Motor neuron (in vitro differentiated cells): ENCODE measurements around the gene CELSR2. TPM values are rescaled to one million over a fixed set of nuclear protein-coding genes. Genes with fewer than 3 reads are reported as not detected.

Experiments used
- ATAC-seq, 8 experiments: fragments of 200-7000 bp; cut with Tn5 transposase; replicated peaks in 6 of 8; 2 replicates each; pipeline ENCODE4 v1.8.0; 2021; ENCODE audit warnings: mild to moderate bottlenecking in 8 of 8, moderate library complexity in 8 of 8
- H3K27ac ChIP-seq, 2 donors: fragments of 250-450 bp; sonication (Bioruptor Pico); 2 replicates each; pipeline ENCODE4 v1.9.0; 2021; ENCODE audit warnings: antibody characterized with exemption in 2 of 2, mild to moderate bottlenecking in 2 of 2, moderate library complexity in 1 of 2
- H3K4me1 ChIP-seq, 2 donors: fragments of 250-450 bp; sonication (Bioruptor Pico); replicated peaks in 1 of 2; 2 replicates each; pipeline ENCODE4 v1.6.1; 2021; ENCODE audit warnings: antibody characterized with exemption in 2 of 2, mild to moderate bottlenecking in 2 of 2, moderate library complexity in 1 of 2
- H3K4me3 ChIP-seq, 5 donors: fragments of 250-450 bp; sonication (Bioruptor Pico); 2 replicates each; pipeline ENCODE4 v1.9.0; 2021; ENCODE audit warnings: antibody characterized with exemption in 5 of 5, mild to moderate bottlenecking in 5 of 5, moderate library complexity in 4 of 5
- WGBS, 10 experiments: fragments of 450-650 bp; shearing (Covaris generic); methylation state at CpG; one replicate each; pipeline ENCODE4 v1.0.0; 2022; 5-methylcytosine and 5-hydroxymethylcytosine counted together
- in situ Hi-C, 9 experiments: fragments of 400-800 bp; cut with MboI; loops; one replicate each; pipeline ENCODE4 v1.15.0; 2021; ENCODE audit warnings: low sequenced_read_pairs in 9 of 9, low pct_unique_long_range_greater_than_20kb in 2 of 9; ENCODE audit not compliant: unreplicated experiment in 9 of 9
- total RNA-seq, 8 experiments: library from RNA; unstranded; fragments of 300-600 nt; gene quantifications; 2 replicates each; pipeline versions ENCODE4 v1.2.3 to v1.2.4, GENCODE V29; 2022

CELSR2 gene
- total RNA-seq, 8 experiments from 2014 or later, result 1.1 to 90.9 (median 43.3) TPM

DNA sequence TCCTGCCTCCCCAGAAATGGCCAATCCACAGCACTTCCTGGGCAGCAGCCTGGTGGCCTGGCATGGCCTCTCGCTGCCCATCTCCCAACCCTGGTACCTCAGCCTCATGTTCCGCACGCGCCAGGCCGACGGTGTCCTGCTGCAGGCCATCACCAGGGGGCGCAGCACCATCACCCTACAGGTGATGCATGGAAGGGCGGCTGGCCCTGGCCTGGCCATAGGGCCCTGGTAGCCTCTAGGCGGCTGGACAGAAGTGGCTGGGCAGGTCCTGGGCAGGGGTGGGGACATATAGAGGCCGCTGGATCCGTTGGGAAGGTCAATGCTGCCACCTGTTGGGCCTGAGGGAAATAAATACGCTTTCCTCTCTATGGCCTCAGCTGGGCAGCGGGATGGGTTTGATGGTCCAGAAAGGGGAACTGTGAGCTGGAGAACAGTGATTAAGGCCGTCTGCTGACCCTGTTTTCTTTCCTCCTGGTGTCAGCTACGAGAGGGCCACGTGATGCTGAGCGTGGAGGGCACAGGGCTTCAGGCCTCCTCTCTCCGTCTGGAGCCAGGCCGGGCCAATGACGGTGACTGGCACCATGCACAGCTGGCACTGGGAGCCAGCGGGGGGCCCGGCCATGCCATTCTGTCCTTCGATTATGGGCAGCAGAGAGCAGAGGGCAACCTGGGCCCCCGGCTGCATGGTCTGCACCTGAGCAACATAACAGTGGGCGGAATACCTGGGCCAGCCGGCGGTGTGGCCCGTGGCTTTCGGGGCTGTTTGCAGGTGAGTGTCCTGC is 14.4 kb downstream of the CELSR2 start:
- peak; percentile 67 to 99 (median 83) for ATAC-seq
- 17 to 100% (median 54%) methylated on average over 1 to 8 of the region's 29 CpGs; no CpG with 5 or more reads in 5 of the 10 experiments for WGBS, 10 experiments
- Histone ChIP-seq H3K4me1 (peaks cover 22 to 26% of the 10 kb centered on the region in 2 donors), H3K27ac (peak overlapping the region in 1 of 2 donors; percentile 40), H3K4me3 (no peak overlapping the region)
- in situ Hi-C loops, result loop anchor here in 2 of 9 experiments (25.0 kb wide), 1 partner anchor 124 kb away; the partner anchor contains the start of gene SORT1 (in 2 of the 2)

DNA sequence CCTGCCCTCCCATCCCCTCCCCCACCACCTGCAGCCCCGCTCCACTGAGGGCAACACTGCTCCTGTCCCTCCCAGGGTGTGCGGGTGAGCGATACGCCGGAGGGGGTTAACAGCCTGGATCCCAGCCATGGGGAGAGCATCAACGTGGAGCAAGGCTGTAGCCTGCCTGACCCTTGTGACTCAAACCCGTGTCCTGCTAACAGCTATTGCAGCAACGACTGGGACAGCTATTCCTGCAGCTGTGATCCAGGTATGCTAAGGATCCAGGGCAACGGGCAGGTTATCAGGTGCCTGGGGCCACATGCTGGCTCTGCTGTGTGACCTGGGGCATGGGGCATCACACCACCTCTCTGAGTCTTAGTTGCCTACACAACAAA is 15.0 kb downstream of the CELSR2 start:
- peak overlapping the region in 1 of 2 donors; percentile 14 for H3K27ac ChIP-seq
- no peak for ATAC-seq
- in situ Hi-C loops, result loop anchor here in 2 of 9 experiments (25.0 kb wide), 1 partner anchor 123 kb away; the partner anchor contains the start of gene SORT1 (in 2 of the 2)
- no peak overlapping the region for H3K4me3 ChIP-seq
- peaks cover 16 to 21% of the 10 kb centered on the region in 2 donors for H3K4me1 ChIP-seq
- 20 to 90% (median 73%) methylated on average over 1 to 2 of the region's 9 CpGs; no CpG with 5 or more reads in 6 of the 10 experiments for WGBS, 10 experiments

DNA sequence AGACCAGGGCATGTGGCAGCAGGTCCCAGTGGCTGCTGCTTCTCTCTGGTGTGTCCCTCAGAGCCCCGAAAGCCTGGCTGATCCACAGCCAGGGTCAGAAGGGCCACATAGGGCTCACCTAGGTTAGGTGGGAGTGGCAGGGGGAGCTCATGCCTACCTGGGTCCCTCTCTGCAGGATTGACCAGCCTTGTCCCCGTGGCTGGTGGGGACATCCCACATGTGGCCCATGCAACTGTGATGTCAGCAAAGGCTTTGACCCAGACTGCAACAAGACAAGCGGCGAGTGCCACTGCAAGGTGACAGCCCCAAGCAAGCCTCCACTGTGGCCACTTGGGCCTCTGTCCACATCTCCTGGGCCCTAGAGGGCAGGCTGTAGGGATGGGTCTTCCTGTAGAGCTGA is 15.7 kb downstream of the CELSR2 start:
- in situ Hi-C loops, result loop anchor here in 2 of 9 experiments (25.0 kb wide), 1 partner anchor 122 kb away; the partner anchor contains the start of gene SORT1 (in 2 of the 2)
- 78 to 95% (median 88%) methylated on average over 2 to 4 of the region's 4 CpGs; no CpG with 5 or more reads in 7 of the 10 experiments for WGBS, 10 experiments
- Histone ChIP-seq H3K4me3 (no peak overlapping the region), H3K27ac (no peak overlapping the region), H3K4me1 (peaks cover 11 to 16% of the 10 kb centered on the region in 2 donors)
- no peak for ATAC-seq

DNA sequence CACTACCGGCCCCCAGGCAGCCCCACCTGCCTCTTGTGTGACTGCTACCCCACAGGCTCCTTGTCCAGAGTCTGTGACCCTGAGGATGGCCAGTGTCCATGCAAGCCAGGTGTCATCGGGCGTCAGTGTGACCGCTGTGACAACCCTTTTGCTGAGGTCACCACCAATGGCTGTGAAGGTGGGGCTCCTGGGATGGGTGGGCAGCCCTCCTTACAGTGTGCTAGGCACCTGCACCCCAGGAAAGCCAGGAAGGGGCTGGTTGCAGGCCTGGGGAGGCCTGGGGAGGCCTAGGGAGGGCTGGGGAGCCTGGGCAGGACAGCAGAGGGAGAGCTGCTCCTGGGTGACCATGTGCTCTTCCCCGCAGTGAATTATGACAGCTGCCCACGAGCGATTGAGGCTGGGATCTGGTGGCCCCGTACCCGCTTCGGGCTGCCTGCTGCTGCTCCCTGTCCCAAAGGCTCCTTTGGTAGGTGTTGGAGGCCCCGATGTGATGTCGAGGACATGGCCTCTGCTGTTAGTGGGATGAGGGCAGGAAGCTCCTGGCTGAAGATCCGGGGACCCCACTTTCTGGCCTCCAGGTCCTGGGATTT is 16.5 kb downstream of the CELSR2 start:
- Histone ChIP-seq H3K27ac (no peak overlapping the region), H3K4me3 (no peak overlapping the region), H3K4me1 (peaks cover 3 to 8% of the 10 kb centered on the region in 2 donors)
- no peak for ATAC-seq
- WGBS, 10 experiments, result 47 to 100% (median 93%) methylated on average over 1 to 9 of the region's 13 CpGs; no CpG with 5 or more reads in 5 of the 10 experiments
- in situ Hi-C loops, result loop anchor here in 2 of 9 experiments (25.0 kb wide), 1 partner anchor 121 kb away; the partner anchor contains the start of gene SORT1 (in 2 of the 2)

DNA sequence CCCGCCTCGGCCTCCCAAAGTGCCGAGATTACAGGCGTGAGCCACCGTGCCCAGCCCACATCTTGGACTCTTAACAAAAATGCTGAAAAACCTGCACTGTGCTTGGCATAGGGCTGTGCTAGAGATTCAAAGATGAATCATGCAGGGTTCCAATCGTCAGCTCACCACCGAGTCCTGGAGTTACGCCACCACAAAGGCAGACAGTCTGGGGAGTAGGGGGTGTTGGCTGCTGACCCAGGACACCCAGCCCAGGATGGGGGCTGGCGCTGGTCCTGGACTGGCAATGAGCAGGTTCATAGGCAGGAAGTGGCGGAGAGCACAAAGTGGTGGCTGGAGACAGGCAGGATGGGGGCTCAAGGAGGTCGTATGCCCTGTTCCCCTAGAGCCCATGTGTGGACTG is 17.6 kb downstream of the CELSR2 start:
- H3K4me3 ChIP-seq, result no peak overlapping the region
- H3K27ac ChIP-seq, result no peak overlapping the region
- in situ Hi-C loops, result loop anchor here in 2 of 9 experiments (25.0 kb wide), 1 partner anchor 120 kb away; the partner anchor contains the start of gene SORT1 (in 2 of the 2)
- 59 to 100% (median 92%) methylated on average over 3 to 11 of the region's 11 CpGs; no CpG with 5 or more reads in 4 of the 10 experiments for WGBS, 10 experiments
- ATAC-seq, result no peak
- peaks cover 0 to 7% of the 10 kb centered on the region in 2 donors for H3K4me1 ChIP-seq

DNA sequence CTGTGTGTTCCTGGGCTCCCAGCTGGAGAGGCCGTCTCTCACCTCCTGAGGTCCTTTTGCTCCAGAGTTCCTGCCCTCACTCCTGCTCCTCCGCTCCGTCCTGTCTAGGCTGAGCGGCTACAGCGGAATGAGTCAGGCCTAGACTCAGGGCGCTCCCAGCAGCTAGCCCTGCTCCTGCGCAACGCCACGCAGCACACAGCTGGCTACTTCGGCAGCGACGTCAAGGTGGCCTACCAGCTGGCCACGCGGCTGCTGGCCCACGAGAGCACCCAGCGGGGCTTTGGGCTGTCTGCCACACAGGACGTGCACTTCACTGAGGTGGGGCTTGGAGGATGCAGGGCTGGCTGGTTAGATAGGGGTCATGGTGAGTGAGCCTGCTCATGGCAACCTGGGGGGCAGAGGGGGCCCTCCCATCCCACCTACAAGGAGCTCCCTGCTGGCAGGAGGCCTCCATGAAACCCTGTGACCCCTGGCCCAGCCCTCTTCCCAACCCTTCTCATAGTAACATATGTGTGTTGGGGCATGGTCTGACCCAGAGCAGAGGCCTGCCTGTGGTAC is 18.5 kb downstream of the CELSR2 start:
- in situ Hi-C loops, result loop anchor here in 2 of 9 experiments (25.0 kb wide), 1 partner anchor 119 kb away; the partner anchor contains the start of gene SORT1 (in 2 of the 2)
- WGBS, 10 experiments, result 87 to 100% (median 96%) methylated on average over 3 to 17 of the region's 17 CpGs; no CpG with 5 or more reads in 3 of the 10 experiments
- Histone ChIP-seq H3K27ac (no peak overlapping the region), H3K4me3 (no peak overlapping the region), H3K4me1 (peaks cover 0 to 7% of the 10 kb centered on the region in 2 donors)
- ATAC-seq, result no peak

DNA sequence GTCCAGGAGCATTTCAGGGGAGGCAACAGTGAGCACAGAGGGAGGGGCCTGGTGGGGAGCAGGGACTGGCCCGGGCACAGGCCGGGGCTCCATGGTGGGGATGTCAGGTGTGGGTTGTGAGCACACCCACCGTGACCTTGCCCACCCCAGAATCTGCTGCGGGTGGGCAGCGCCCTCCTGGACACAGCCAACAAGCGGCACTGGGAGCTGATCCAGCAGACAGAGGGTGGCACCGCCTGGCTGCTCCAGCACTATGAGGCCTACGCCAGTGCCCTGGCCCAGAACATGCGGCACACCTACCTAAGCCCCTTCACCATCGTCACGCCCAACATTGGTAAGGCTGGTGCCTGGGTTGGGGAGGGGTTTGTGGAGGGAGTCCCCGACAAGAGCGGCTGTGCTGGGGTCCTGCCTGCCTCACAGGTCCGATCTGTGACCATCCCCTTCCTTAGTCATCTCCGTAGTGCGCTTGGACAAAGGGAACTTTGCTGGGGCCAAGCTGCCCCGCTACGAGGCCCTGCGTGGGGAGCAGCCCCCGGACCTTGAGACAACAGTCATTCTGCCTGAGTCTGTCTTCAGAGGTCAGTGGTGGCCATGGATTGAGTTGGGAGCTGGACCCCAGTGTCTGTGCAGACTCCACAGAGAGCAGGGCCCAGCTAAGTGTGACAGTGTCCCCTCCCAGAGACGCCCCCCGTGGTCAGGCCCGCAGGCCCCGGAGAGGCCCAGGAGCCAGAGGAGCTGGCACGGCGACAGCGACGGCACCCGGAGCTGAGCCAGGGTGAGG is 19.3 kb downstream of the CELSR2 start:
- peak in 1 of 8 experiments; percentile 3 for ATAC-seq
- 80 to 100% (median 94%) methylated on average over 1 to 7 of the region's 29 CpGs; no CpG with 5 or more reads in 6 of the 10 experiments for WGBS, 10 experiments
- in situ Hi-C loops, result loop anchor here in 2 of 9 experiments (25.0 kb wide), 1 partner anchor 119 kb away; the partner anchor contains the start of gene SORT1 (in 2 of the 2)

DNA sequence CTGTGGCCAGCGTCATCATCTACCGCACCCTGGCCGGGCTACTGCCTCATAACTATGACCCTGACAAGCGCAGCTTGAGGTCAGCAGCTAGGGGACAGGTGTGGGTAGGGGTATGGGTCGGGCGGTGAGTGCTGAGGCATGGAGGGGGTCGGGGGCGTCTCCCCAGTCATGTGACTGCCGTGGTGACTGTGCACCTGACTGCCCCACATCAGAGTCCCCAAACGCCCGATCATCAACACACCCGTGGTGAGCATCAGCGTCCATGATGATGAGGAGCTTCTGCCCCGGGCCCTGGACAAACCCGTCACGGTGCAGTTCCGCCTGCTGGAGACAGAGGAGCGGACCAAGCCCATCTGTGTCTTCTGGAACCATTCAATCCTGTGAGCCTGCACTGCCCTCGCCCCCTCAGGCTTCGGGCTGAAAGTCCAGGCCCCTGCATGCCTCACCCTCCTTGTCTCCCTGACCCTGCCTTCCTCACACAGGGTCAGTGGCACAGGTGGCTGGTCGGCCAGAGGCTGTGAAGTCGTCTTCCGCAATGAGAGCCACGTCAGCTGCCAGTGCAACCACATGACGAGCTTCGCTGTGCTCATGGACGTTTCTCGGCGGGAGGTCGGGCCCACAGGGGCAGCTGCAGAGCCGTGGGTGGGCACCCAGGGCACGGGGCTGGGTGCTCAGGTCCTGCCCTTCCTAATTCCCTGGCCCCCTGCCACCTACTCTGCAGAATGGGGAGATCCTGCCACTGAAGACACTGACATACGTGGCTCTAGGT is 20.1 kb downstream of the CELSR2 start:
- 88 to 100% (median 100%) methylated on average over 1 to 21 of the region's 33 CpGs; no CpG with 5 or more reads in 5 of the 10 experiments for WGBS, 10 experiments
- Histone ChIP-seq H3K4me3 (no peak overlapping the region), H3K4me1 (peaks cover 4 to 6% of the 10 kb centered on the region in 2 donors), H3K27ac (no peak overlapping the region)
- peak in 2 of 8 experiments; percentile 7 to 16 for ATAC-seq
- in situ Hi-C loops, result loop anchor here in 2 of 9 experiments (25.0 kb wide), 1 partner anchor 118 kb away; the partner anchor contains the start of gene SORT1 (in 2 of the 2)

More for the DNA sequence above, 19.3 kb downstream of the CELSR2 start:
- Histone ChIP-seq H3K4me1 (peaks cover 0 to 5% of the 10 kb centered on the region in 2 donors), H3K4me3 (no peak overlapping the region), H3K27ac (no peak overlapping the region)

DNA sequence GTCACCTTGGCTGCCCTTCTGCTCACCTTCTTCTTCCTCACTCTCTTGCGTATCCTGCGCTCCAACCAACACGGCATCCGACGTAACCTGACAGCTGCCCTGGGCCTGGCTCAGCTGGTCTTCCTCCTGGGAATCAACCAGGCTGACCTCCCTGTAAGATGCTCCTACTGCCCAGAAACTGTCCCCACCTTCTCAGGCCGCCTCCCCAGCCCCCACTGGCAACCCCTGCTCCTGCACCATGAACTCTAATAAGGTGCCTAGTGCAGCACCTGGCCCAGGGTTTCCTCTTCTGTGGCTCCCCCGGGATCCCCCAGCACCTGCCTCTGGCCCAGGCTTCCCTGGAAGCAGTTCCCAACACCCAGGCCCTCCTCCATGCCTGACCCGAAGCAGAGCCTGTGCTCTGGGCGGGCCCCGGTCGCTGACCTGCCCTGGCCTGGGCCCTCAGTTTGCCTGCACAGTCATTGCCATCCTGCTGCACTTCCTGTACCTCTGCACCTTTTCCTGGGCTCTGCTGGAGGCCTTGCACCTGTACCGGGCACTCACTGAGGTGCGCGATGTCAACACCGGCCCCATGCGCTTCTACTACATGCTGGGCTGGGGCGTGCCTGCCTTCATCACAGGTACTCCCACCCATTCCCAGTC is 20.8 kb downstream of the CELSR2 start:
- in situ Hi-C loops, result loop anchor here in 3 of 9 experiments (10.0 to 25.0 kb wide), 2 partner anchors 117 to 125 kb away; partner anchors contain the start of gene SORT1 (in 3 of the 3)
- no peak overlapping the region for H3K27ac ChIP-seq
- H3K4me1 ChIP-seq, result peaks cover 11 to 13% of the 10 kb centered on the region in 2 donors
- no peak overlapping the region for H3K4me3 ChIP-seq
- WGBS, 10 experiments, result 20 to 100% (median 94%) methylated on average over 1 to 17 of the region's 17 CpGs; no CpG with 5 or more reads in 6 of the 10 experiments
- no peak for ATAC-seq

DNA sequence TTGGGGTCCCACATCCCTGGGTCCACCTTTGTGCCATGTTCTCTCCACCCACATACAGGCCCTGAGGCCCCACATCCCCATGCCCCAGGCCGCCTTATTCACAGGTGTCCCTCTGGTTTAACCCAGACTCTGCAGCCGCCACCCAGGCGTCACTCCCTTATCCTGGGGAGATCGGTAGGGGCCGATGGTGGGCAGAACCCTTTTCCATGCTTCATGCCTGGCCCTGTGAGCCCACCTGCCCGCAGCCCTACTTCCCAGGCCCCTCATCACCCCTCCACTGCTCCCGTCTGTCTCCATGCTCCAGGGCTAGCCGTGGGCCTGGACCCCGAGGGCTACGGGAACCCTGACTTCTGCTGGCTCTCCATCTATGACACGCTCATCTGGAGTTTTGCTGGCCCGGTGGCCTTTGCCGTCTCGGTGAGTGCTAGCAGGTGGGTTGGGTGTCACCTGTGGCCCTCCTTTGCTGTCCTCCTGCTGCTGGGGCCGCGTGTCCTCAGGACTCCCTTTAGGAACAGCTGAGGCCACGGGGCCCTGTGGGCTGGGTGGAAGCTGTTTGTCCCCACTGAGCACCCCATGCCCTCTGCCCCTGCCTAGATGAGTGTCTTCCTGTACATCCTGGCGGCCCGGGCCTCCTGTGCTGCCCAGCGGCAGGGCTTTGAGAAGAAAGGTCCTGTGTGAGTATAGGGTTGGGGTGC is 21.4 kb downstream of the CELSR2 start:
- H3K27ac ChIP-seq, result no peak overlapping the region
- no peak overlapping the region for H3K4me3 ChIP-seq
- in situ Hi-C loops, result loop anchor here in 3 of 9 experiments (10.0 to 25.0 kb wide), 2 partner anchors 117 to 124 kb away; partner anchors contain the start of gene SORT1 (in 3 of the 3)
- peaks cover 16 to 17% of the 10 kb centered on the region in 2 donors for H3K4me1 ChIP-seq
- no peak for ATAC-seq
- 91 to 95% (median 94%) methylated on average over 4 to 7 of the region's 20 CpGs; no CpG with 5 or more reads in 7 of the 10 experiments for WGBS, 10 experiments
